Raji (cell line): Measurements from ENCODE around the gene SYT7.

Experiments used
- POLR2A ChIP-seq: IDR thresholded peaks from 2 replicates; pipeline ENCODE4 v1.6.1; 2011; ENCODE audit warnings: low read depth, low read length, control low read depth; ENCODE audit not compliant: insufficient read depth

SYT7 gene

GRCh38 chr11:61480994-61481335 lies 99.9 kb downstream of the SYT7 start:
- TF ChIP-seq POLR2A, result no peak

- no peak for TF ChIP-seq POLR2A
These were observed 100.4 kb downstream of the SYT7 start for GRCh38 chr11:61480261-61480993.

- no peak for TF ChIP-seq POLR2A
These were observed 103.1 kb downstream of the SYT7 start for GRCh38 chr11:61477727-61478148.

GRCh38 chr11:61477126-61477525 lies 103.8 kb downstream of the SYT7 start:
- TF ChIP-seq POLR2A, result no peak

DNA sequence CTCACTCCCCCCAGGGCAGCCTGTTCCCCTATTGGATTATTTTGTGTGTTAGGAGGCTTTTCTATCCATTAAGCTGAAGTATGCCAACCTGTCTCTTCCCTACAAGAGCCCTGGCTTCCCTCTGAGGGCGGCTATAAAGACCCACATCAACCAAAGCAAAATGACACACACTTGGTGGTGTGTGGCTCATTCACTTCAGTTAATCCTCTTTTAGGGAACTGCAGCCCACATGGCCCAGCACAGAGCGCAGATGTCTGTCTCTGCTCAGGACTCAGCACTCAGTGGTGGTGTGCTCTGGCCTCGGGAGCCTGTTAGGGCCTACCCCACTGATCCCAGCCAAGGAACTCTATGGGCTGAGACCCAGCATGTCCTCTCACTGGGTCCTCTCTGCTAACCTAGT lies 104.5 kb downstream of the SYT7 start:
- no peak for TF ChIP-seq POLR2A

DNA sequence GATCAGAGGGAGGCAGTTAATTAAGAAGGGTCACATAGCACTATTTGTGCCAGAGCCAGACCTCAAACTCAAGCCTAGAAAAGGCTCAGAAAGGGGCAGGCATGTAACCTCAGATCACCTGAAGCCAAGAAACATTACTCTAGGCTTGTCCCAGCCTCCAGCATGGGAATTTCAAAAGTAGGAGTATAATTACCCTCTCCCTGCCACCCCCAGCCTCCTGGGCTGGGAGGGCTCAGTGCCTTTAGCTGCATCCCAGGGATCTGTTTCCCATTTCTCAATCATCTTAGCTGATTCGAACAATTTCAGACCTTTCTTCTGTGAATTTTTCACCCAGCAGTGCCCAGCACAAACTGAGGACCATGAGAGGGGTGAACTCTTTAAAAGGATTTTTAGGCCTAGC lies 105.4 kb downstream of the SYT7 start:
- no peak for TF ChIP-seq POLR2A

- TF ChIP-seq POLR2A, result no peak
These were observed 106.7 kb downstream of the SYT7 start for GRCh38 chr11:61474013-61474643.

DNA sequence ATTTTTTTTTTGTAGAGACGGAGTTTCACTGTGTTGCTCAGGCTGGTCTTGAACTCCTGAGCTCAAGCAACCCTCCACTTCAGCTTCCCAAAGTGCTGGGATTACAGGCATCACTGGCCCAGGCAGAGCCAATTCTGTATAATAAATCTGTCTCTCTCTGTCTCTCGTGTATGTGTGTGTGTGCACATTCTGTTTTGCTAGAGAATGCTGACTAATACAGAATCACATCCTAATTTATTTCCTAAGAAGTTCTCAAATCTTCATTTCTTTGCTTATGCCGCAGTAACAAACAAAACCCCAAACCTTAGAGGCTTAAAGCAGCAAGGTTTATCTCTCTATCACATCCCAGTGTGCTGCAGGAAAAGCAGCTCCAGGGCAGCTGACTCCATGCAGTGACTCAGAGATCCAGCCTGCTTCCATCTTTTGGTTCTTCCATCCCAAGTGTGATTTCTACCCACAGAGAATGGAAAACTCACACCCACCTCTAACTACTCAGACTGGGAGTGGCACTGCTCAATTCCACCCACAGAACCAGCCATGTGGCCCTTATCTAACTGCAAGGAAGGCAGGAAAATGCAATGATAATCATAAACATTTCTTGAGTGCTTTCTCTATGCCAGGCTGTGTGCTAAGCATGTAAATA lies 107.4 kb downstream of the SYT7 start:
- no peak for TF ChIP-seq POLR2A

DNA sequence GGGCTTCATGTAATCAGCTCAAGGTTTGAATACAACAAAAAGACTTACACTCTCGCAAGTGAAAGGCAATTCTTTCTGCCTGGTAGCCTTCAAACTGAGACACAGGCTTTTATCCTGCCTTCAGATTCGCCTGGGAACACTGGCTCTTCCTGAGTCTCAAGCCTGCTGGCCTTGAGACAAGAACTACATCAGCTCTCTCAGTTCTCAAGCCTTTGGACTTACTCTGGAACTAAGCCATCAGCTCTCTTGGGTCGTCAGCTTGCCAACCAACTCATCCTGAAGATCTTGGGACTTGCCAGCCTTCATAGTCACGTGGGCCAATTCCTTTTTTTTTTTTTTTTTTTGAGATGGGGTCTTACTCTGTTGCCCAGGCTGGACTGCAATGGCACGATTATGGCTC lies 108.0 kb downstream of the SYT7 start:
- no peak for TF ChIP-seq POLR2A

- TF ChIP-seq POLR2A, result no peak
These were observed 108.6 kb downstream of the SYT7 start for GRCh38 chr11:61472282-61472681.

- TF ChIP-seq POLR2A, result no peak
These were observed 112.9 kb downstream of the SYT7 start for GRCh38 chr11:61468002-61468401.
